HG02938 (cell line): ENCODE data around the gene SERF2.
"Not testable (repeated sequence)": the region's sequence is repeated elsewhere in the genome, so short reads cannot be mapped to it uniquely, and the experiment has no call there.

Source experiments
- ATAC-seq: cut with Tn5 transposase; IDR thresholded peaks from one replicate; pipeline ENCODE4 v1.9.1; 2021; ENCODE audit warnings: mild to moderate bottlenecking, moderate library complexity; ENCODE audit not compliant: unreplicated experiment

SERF2 gene

DNA sequence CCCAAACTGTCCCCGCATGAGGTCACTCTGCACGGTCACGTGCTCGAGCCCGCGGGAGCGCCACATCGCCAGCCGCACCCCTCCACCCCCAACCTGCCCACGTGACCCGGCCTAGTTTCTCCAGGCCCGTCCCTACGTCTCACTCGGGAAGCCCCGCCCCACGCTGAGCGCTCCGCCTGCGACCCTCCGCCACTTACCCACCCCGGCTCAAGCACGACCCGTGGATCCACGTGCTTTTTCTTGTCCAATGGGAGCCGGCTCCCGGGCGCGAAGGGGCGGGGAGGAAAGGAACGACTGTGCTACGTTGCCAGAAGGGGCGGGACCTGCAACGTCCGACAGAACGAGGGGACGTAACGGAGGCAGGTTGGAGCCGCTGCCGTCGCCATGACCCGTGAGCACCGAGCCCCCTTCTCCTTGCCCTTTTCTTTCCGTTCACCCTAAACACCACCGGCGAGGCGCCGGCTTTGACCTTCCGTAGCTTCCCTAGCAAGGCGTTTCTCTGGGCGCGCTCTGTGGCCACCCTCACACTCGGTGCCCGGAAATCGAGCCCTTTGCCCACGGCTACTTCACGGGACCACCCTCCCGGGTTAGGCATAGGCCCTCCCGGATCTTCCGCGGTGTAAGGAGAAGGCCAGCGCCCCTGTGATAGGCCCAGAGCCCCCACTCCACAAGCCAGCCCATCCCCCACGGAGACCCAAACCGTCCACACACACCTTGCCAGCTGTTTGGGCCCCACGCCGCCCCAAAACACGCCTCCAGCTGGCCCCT is at the start of gene SERF2:
SERF2 (plus strand) TSS at position 328 of the 768 bp plus-strand sequence; CDS start at position 385, 57 bp downstream.
- peak; percentile 84 for ATAC-seq

DNA sequence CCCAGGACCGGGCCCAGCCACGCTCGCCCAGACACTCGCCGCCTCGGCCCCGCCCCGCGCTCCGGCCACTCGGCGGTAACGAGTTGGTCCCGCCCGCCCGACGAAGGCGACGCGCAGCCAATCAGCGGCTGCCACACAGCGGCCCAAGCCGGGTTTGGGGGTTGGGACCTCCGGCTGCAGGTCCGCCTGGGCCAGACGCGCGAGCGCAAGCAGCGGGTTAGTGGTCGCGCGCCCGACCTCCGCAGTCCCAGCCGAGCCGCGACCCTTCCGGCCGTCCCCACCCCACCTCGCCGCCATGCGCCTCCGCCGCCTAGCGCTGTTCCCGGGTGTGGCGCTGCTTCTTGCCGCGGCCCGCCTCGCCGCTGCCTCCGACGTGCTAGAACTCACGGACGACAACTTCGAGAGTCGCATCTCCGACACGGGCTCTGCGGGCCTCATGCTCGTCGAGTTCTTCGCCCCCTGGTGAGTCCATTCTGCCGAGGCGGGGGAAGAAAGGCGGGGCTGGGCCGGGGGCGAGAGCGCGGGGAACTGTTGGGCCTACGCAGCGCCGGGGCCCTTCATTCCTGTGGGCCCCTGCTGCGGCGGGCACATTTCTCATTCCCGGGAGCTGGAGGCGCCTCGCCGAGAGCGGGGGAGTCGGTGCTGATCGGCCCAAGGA is 45.7 kb upstream of the SERF2 start, which contains the start of gene PDIA3:
PDIA3 (plus strand) TSS at position 194 of the 658 bp plus-strand sequence; CDS start at position 296, 102 bp downstream.
- peak; percentile 66 for ATAC-seq

DNA sequence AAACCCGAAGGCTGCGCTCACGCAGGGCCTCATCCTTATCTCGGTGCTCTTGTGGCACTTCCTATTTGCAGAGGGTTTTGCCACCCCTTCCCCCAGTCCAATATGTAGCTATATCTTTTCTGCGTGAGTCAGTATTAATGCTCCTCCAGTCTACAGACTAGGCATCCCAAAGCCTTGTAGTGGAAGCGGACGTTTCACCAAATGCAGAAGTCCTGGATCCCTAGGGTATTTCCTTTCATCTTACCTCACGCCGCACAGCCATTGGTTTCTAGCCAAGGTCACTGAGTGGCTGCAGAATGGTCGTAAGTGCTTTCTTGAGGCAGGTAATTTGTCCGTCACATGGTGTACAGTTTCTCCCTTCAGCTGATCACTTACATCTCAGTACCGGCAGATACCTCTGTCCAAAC is 45.2 kb upstream of the SERF2 start:
- ATAC-seq, result not testable (repeated sequence)

DNA sequence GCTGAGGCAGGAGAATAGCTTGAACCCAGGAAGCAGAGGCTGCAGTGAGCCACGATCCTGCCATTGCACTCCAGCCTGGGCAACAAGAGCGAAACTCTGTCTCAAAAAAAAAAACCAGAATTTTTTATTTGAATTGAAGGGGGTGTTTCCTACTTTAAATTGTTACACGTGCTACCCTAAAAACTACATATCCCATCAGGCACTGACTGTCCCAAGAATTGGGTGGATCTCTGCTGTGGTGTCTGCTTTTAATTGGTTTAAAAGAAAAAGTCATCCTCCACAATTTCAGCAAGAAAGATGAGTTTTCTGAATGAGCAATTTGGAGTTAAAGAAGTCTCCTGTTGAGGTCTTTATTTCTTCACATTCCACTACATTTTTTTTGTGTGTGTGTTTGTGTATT is 43.7 kb upstream of the SERF2 start:
- no peak for ATAC-seq

DNA sequence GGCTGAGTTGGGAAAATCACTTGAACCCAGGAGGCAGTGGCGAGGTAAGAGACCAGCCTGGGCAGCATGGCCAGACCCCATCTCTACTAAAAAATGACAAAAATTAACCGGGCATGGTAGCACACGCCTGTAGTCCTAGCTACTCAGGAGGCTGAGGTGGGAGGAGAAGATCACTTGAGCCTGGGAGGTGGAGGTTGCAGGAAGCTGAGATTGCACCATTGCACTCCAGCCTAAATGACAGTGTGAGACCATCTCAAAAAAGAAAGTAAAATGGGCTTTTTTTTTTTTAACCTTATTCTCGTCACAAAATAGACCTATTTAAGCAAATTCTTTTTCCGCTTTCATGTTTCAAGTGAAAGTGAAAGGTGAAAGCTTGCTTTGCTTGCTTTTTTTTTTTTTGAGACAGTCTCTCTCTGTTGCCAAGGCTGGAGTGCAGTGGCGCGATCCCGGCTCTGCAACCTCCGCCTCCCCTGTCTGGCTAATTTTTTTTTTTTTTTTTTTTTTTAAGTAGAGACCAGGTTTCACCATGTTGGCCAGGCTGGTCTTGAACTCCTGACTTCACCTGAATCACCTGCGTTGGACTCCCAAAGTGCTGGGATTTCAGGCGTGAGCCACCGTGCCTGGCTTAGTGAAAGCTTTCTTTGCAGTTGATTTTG is 42.3 kb upstream of the SERF2 start:
- ATAC-seq, result no peak

DNA sequence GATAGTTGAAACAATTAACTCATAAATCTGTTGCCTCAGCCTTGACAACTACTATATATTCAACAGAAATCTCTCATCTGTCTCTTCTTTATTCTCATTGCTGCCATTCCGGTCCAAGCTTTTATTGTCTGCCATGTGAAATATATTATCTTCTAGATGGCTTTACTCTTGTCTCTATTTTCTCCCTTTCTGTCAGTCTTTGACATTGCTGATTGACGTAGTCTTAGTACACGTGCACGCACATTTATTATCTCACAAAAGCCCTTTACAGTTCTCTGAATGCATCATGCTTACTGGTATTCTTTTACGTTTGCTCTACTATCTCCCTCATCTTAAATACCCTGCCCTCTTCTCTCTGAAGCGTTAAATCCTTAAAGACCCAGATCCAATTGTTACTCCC is 40.2 kb upstream of the SERF2 start:
- no peak for ATAC-seq

DNA sequence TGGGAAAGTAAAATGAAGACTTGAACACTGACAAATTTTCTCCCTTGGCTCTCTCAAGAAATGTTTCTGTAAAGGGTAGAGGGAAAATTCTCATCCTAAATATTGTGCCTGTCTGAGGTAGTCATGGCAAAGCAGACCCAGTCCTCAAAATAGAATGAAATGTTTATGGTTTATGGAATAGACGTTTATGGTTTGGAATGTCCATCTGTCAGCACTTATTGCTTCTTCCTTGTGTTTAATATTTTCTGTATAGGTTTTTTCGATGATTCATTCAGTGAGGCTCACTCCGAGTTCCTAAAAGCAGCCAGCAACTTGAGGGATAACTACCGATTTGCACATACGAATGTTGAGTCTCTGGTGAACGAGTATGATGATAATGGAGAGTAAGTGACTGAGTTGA is 29.3 kb upstream of the SERF2 start:
- no peak for ATAC-seq

DNA sequence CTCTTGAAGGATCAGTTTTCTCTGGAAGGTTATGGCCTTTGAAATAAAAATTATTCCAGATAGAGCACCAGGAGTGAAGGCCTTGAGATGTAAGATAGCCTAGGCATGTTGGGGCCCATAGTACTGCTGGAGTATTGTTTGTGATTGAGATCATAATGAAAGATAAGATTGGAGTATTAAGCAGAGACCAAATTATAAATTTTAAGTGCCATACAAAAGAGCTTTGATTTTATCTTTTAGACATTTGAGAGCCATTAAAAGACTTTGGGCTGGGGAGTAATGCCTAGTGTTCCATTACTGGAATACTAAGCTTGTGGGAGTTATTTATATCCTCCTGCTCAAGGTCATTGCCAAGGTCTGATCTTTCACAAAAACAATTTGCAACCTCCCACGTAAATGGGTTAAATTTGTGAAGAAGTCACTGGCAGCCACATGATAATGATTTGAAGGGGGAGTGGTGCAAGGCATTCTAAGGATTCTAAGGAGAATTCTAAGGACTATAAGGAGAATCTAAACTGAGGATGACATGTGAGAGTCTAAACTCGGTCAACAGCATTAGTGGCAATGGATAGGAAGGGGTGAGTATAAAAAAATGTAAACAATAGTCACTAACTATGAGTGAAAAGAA is 28.2 kb upstream of the SERF2 start:
- ATAC-seq, result no peak

DNA sequence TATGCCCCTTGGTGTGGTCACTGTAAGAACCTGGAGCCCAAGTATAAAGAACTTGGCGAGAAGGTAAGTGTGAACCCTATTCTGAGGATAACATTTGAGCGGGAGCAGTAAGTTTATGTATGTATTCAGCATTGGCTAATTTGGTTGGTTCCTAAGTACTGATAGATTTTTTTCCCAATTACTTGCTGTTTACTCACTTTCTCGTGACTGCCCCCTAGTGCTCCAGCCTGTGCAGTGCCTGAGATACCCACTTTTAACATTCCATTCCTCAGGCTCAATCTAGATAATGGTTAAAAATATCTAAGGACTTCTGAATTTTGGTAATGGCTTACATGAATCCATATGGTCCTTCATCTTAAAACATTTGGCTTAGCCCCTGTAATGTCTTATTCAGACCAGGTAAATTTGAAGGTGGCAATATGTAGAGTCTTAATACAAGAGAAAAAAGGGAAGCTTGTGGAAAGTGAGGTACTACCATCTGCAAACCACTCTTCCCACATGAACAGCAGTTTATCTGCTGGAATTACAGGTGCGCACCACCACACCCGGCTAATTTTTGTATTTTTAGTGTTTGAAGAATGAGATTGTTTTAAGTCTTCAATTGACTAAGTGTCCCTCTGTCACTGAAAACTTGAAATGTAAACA is 22.4 kb upstream of the SERF2 start:
- ATAC-seq, result no peak

DNA sequence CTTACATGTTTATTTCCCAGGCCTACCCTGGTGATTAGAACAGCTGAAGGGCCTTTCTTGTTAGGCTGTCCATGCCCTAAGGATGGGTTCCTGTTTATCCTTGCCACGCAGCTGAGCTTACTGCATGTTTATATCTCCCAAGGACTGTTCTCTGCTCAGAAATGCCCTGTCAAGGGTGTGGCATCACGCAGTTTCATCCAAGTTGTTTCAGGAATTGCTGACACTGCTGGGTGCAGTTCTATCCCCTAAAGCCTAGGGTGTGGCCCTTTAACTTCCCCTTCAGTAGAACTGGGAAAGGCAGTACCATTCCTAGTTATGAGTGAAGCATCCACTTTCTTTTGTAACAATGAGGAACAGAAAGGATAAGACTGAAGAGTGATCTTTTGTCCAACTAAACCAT is 20.3 kb upstream of the SERF2 start:
- no peak for ATAC-seq

DNA sequence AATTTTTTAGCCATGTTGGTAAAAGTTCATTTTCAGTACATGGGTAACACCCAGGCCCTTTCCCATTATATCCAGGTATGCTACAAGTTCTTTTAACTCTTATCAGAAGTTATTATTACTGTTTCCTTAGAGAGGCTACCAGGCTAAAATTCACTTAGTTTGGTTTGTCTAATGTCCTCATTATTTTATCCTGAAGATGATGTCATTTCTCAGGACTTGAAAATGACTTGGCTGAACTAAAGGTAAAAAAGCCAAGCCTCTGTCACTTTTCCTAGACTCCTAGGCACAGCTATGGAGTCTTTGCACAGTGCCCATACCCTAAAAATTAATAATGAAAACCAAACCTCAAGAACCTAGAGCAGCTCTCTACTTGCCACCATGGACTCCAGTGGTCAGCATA is 19.5 kb upstream of the SERF2 start:
- no peak for ATAC-seq

DNA sequence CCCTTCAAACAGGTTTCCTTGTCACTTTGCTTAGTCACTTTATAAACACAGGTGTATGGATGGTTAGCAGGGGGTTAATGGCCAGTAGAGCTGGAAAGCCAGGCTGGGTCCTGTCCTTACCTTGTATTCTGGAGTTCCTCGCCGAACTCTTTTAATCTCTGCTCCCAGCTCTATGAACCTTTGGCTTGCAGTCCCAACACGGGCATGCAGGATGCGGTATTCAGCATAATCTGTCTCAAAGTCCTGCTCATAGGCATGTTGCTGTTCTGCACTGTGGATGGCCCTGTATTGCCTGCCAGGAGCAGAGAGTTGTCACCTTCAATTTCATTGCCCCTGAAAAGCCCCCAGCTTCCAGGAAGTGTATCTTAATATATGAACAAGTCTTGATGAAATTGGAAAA is 18.1 kb upstream of the SERF2 start:
- no peak for ATAC-seq

DNA sequence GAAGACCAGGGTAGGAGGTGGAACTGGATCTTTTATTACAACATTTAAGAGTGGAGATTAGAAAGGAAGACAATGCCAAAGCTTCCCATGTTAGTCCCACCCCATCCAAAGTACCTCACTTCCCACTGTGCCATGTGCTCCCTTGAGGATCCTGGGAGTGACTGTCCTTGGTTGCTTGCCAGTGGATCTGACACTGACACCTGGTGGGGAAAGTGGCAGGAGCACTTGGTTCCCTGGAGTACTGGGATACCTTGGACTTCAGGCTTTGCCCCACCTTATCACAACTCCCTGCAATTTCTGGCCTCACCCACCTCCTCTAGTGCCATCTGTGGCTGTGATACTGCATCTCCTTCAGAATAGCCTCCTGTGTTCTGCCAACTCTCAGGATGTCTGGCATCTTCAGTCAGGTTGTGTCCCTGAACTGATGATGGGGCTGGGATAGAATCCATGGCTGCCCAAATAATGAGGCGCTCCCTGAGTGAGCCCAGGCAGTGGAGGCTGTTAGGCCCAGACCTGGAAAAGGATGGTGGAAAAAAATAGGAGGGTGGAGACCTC is 16.6 kb upstream of the SERF2 start:
- ATAC-seq, result no peak

DNA sequence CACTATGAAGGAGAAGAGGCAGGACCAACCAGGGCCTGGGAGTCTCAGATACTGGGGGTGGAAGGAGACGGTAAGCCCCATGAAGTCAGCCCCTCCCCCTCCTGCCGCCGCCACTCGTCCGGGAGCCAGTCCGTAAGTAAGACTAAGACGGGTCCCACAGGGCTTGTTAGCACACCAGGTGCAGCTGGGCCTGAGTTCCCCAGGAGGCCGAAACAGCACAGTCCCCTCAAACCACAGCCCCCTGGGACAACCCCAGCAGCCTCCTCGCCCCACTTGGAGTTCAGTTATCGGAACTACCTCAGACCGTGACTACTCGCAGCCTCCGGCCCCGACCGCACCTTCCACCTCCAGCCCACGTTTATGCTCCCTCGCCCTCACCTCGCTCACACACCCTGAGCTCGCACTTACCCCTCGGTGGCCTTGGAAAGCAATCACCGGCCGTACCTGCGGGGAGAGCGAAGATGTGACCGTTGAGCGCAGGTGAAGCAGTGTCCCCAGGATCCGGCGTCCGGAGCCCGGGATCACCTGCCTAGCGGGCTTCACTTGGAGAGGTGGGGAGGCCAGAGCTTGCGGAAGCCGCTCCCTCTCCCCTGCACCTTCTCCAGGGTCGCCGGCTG is 15.9 kb upstream of the SERF2 start:
- peak; percentile 66 for ATAC-seq

DNA sequence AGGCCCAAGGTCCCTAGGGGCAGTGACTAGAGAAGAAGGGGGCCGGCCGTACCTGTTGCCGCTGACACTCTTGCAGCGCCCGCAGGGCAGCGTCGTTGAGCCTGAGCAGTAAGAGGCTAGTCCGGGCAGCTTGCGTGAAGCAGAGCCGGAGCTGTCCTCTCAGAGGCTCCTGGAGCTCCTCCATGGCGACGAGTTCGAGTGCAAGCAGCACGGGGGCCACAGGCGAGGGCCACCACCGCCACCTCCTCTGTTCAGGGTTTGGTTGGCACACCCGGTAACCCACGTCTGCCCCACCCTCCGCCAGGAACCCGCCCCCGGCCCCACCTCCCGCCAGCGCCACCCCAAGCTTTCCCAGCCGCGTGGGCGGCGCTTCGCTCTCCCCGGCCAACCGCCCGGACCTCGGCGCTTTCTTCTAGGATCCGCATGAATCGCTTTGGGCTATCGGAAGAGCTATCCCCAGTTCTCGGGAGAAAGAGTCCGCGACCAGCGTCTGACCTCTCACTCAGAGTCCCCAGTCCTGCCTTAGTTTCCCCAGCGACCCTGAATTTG is 15.3 kb upstream of the SERF2 start, which contains the start of gene ELL3:
ELL3 (minus strand) TSS at position 249 of the 549 bp plus-strand sequence; CDS start at position 184, 65 bp downstream.
- peak; percentile 28 for ATAC-seq

DNA sequence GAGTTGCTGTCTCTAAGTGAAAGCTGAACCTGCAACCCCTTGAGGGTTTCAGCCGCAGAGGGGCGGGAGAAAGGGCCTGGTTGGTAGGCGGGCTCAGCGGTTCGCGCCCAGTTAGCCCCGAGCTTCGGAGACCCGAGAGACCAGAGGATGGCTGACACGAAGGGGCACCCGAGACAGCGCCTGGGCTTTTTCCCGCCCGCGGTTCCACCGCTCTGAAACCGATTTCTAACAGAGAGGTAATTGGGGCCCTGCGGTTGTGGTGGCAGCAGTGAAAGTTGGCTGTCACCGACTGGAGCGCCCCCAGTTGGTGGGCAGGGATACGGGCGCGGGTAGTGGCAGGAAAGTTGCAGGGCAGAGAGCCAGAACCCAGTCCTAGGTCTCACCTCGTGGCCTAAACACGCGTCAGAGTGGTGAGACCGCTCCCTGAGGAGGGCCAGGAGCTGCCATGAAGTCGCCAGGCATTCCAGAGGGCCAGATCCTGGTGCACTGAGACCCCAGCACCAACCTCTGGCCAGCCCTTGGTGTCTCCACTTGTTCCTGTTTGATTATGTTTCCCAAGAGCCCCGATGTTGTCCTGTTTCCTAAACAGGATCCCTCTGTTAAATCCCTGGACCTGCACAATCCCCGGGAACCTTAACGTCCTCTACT is 14.7 kb upstream of the SERF2 start:
- peak; percentile 47 for ATAC-seq

DNA sequence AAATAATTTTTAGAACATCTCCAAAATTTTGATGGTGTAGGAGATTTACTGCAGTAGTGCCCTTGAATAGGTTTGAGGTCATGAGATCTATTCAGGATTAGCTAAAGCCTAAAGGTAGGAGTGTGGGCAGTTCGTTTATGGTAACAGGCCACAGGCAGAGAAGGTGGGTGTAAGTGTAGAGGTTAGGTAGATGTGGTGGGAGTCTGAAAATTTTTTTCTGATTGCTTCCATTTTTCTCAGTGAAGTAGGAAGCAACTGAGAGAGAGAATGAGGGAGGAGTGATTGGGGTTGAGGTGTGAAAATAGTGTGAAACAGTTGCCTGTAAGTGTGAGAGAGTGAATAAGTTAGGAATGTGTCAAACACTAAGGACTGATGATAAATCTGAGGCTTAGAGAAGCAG is 13.1 kb upstream of the SERF2 start:
- ATAC-seq, result no peak

DNA sequence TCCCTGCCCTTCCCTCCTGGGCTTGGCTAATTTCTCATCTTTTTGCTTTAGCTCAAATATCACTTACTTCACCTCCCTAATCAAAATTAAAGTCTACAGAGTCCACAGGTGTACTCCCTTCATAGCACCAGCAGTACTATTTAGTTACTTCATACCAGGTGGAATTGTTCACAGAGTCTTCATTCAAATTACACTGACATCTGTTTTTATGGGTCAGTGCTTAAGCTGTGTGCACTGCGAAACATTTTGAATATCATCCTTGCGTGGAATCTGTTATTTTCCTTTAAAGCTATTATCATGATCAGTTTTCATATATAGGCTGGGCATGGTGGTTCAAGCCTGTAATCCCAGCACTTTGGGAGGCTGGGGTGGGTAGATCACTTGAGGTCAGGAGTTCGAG is 2.7 kb upstream of the SERF2 start:
- ATAC-seq, result no peak

DNA sequence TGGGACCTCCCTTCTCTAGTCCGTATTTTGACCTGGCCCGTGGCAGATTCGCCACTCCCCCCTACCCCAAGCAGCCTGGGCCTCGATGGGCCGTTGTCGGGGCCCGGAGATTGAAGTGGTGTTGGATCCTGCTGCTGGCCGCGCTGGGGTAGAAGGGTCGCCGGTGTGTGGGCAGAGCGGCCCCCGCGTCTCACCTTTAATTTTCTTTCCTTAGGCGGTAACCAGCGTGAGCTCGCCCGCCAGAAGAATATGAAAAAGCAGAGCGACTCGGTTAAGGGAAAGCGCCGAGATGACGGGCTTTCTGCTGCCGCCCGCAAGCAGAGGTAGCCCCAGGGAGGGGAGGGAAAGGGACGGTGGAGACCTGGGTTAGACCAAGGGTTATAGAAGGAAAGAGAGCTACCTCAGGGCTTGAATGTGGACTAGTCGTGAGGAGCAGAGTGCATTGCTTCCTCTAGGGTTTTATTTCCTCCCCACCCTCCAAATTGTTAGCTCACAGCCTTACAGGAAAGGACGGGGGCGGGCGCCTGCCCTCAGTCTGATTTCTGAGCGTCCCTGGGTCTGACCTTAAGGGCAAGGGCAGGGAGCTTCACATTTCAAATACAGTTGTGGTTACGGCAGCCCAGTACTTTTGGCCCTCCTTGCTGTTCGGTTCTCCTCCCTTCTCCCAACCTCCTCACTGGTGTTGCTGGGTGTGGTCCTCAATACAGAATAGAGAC is 799 bp downstream of the SERF2 start:
- ATAC-seq, result no peak
